Midbrain (tissue), 1 donor: Measurements from ENCODE around the gene XDH.

Source experiments
- DNase-seq: peaks from one replicate; lab custom pipeline; 2025; lab: John Stamatoyannopoulos, UW

XDH gene

DNA sequence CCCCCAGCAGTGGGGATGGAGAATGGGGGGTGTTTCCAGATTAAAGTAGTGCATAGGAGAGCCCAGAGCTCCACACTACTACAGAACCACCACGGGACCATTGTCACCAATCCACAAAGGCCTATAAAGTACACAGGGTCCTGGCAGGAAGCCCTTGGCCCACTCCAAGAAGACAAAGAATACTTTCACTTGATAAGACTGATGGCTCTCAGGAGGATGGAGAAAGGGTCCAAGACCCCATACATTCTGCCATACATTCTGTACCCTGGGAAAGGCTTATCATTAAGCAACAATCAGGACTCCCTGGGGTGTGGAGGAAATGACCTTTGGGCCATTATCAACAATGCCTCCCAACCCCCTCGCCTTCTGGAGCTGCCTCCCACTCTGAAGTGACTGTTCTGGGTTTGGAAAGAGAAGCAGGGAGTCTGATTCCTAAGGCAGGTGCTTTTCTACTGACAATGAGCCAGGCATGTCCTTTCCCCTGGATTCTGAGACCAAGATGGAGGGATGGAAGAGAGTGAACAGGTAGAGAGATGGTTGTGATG, 85.4 kb downstream of the XDH start:
- DNase-seq = no peak

DNA sequence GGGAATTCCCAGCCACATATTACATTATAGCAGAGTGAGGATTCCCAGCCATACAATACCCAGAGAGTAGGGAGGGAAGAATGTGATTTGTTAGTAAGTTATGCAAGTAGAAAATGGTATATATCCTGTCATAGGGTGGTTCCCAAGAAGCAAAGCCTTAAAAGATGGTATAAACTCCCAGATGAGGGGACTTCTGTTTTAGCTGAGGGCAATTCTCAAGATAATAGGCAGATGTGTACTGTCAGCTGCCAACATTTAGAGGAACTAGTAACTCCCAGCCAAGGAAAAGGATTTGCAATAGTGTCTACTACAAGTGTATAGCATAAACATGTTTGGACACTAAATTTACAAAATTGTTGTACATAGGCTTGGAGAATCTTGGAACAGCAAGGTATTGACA, 86.5 kb downstream of the XDH start:
- no peak for DNase-seq

GRCh38 chr2:31327505-31327904, 87.0 kb downstream of the XDH start:
- DNase-seq = no peak

- DNase-seq = no peak
Measured at GRCh38 chr2:31324016-31324633, 90.4 kb downstream of the XDH start.

- DNase-seq = no peak
Measured at GRCh38 chr2:31322371-31322770, 92.2 kb downstream of the XDH start.

- DNase-seq = no peak
Measured at GRCh38 chr2:31319406-31320175, 95.0 kb downstream of the XDH start.

GRCh38 chr2:31318361-31319336, 95.9 kb downstream of the XDH start:
- no peak for DNase-seq

GRCh38 chr2:31317396-31317795, 97.1 kb downstream of the XDH start:
- no peak for DNase-seq

GRCh38 chr2:31314761-31315160, 99.8 kb downstream of the XDH start:
- no peak for DNase-seq

GRCh38 chr2:31312898-31313297, 101.6 kb downstream of the XDH start:
- DNase-seq = no peak

- DNase-seq = no peak
Measured at GRCh38 chr2:31304816-31305215, 109.7 kb downstream of the XDH start.

- peak; percentile 58 for DNase-seq
Measured at GRCh38 chr2:31302940-31303563, 111.5 kb downstream of the XDH start.

DNA sequence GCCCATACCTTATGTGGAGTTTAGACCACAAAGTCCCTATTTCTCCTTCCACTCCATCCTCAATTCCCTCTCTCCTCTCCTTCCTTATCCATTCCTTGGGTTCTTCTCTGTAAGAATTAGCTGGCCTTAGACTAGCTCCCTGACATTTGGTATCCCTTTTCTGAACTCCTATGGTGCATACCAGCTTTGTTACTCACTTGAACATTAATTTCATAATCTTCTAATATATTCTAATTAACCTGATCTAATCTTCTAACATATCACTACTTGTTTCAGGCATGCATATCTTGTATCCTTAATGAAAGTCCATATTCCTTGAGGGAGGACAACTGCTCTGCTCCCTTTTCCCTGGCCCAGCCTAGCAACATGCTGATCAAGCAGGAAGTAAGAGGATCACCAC, 114.2 kb downstream of the XDH start:
- DNase-seq = no peak

DNA sequence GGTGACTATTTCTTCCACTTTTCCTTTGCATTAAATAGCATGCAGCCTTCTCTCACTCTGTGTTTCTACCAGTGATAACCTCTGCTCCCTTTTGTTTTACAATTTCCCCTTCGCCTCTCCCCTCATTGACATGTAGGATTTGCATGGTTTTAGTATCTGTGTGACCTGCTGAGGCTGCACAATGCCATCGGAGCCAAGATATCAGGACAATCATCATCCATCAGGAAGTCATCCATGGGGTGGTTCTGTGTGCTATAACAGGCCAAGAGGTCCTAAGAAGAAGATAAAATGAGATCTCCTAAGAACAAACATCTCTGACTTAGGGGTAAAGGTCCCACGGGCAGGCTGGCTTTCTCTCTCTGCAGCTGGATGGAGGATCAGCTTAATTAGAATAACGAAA, 115.0 kb downstream of the XDH start:
- DNase-seq = no peak

DNA sequence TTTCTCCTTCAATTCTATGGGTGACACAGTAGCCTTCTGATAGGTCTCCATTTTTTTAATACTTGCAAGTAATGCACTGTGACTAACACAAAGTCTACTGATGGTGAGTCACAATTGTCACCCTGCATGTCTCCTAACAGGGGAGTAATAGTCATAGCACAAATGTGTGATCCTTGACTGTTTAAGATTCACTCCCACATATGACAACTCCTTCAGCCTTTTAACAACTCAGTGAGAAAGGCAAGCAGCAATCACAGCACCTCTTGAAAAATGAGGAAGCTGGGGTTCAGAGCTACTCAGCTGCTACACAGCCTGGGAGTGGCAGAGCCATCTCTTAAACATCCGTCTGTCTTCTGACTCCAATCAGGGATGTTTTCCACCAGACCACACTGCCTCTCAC, 116.8 kb downstream of the XDH start:
- no peak for DNase-seq

GRCh38 chr2:31296641-31297287, 117.8 kb downstream of the XDH start:
- DNase-seq = no peak

DNA sequence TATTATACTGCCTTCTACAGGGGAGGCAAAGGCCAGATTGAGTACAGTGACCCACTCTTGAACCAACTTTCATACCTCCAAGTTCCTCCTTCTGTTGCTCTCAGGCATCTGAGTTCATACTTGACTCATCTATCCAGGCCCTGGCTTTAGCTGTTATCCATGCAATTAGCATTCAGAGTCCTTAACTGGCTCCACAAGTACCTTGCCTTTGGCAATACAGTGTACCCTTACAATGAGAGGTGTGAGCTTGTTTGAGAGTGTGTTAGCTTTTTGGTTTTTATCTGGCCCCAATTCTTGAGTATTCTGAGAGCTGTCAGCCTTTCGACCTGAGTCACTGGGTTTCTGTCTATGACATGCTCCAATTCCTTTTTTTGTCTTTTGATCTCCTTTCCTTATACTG, 120.3 kb downstream of the XDH start:
- no peak for DNase-seq

- DNase-seq = no peak
Measured at GRCh38 chr2:31287654-31288053, 126.9 kb downstream of the XDH start.

DNA sequence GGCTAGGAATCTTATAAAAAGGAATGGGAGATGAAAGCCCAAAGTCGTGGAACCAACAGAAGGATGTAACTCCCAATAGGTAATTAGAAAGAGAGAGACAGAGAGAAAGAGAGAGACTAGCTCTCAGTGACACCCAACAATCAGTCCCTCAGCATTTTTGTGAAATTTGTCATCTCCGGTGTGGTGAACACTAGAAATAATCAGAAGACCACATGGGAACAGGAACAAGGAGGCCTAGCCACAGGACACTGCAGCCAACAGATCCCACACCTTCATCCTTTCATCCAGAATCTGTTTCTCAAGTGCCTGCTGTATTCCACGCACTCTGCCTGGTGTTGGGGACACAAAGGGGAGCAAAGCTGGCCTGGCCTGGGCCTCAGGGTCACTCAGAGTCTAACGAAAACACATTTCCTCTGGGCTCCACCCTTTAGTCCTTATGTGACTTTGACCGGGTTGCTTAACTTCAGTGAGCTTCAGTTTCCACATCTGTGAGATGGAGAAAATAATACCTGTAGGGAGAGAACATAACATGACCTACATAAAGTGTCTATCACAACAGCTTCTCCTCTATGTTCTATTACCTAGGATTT, 127.5 kb downstream of the XDH start:
- no peak for DNase-seq

- no peak for DNase-seq
Measured at GRCh38 chr2:31286230-31286629, 128.3 kb downstream of the XDH start.
